Tibial nerve (tissue), 4 donors: ENCODE measurements around the gene NBEA.

Experiments used
- CTCF ChIP-seq, 5 experiments: fragments of 200-600 bp in 3 of 5; fragments of 450-650 bp in 2 of 5; sonication (generic) in 3 of 5; IDR thresholded peaks; one replicate each; pipeline ENCODE4 v1.5.1; 2016 to 2019; ENCODE audit warnings: antibody characterized with exemption in 5 of 5, mild to moderate bottlenecking in 3 of 5, moderate library complexity in 2 of 5
- EP300 ChIP-seq, 2 donors: sonication (generic); formaldehyde crosslinking; IDR thresholded peaks; one replicate each; pipeline ENCODE4 v1.6.1; 2017; ENCODE audit warnings: antibody characterized with exemption in 2 of 2, mild to moderate bottlenecking in 1 of 2
- POLR2A ChIP-seq, 2 donors: fragments of 450-650 bp; IDR thresholded peaks; one replicate each; pipeline ENCODE4 v1.6.1; 2017; ENCODE audit warnings: antibody characterized with exemption in 2 of 2, mild to moderate bottlenecking in 2 of 2, moderate library complexity in 2 of 2

DNA sequence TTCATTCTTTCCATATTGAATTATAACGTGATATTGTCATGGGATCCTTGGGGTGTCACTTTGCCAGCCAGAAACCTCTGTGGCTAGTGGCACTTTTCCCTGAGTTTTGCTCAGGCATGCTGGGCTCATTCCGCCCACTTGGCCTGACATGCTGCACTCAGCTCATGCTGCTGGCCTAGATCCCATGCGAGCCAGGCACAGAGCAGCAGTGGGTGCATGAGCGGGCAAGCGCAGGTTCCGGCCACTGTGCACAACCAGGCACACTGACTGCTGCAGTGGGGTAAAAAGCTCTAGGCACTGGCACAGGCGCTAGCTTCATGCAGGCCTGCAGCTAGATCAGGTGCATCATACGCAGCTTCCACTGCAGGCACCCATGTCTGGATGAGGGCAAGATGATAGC is 313.2 kb downstream of the NBEA start:
- no peak for TF ChIP-seq CTCF (IDR thresholded peaks at IDR 0.05)
- no peak for TF ChIP-seq POLR2A (IDR thresholded peaks at IDR 0.05)
- no peak for TF ChIP-seq EP300 (IDR thresholded peaks at IDR 0.05)
